Hematopoietic multipotent progenitor cell treated with erythropoietin and hydrocortisone succinate and interleukin-3 and kit ligand, for 4 days (in vitro differentiated cells): ENCODE results near the gene PIK3CG.
A peak's percentile ranks its signal among the peaks of the same experiment; 100 is the strongest.
"Not testable (repeated sequence)": the region's sequence is repeated elsewhere in the genome, so short reads cannot be mapped to it uniquely, and the experiment has no call there.

Experiments
- DNase-seq: peaks from one replicate; pipeline ENCODE4 v3.0.0-alpha.2; 2015

The PIK3CG gene

DNA sequence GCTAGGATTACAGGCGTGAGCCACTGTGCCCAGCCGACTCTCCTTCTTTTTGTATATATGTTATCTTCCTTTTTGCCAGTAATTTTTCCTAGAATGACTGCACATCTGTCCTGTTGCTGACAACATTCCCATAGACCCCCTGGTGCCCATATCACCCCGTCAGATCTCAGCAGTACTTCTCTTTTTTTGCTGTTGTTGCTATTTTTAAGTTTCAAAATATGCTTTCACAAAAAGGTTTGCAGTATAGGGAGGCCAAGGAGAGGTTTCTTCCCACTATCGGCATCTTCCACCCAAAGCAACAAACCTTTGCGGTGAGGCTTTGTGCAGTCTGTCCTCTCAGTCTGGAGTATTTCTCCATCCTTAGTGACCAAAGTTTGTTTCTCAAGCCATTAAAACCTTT is 23.1 kb downstream of the PIK3CG start:
- no peak for DNase-seq

DNA sequence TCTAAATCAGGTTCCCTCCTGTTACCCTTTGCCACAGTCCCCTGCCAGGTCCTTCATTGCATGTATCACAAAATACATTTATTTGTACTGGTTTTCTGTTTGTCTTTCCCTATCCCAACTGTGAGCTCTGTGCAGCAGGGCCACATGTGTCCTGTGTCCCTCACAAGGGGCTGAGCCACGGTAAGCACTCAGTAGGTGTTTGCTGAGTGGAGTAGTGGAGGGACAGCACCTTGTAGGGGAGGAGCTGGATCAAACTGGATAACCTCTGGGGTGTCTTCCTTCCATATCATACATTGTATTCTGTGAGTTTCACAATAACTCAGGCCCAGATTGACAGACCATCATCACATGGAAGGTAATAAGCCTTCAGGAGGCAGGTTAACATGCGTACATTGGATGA is 25.9 kb downstream of the PIK3CG start:
- DNase-seq = no peak

DNA sequence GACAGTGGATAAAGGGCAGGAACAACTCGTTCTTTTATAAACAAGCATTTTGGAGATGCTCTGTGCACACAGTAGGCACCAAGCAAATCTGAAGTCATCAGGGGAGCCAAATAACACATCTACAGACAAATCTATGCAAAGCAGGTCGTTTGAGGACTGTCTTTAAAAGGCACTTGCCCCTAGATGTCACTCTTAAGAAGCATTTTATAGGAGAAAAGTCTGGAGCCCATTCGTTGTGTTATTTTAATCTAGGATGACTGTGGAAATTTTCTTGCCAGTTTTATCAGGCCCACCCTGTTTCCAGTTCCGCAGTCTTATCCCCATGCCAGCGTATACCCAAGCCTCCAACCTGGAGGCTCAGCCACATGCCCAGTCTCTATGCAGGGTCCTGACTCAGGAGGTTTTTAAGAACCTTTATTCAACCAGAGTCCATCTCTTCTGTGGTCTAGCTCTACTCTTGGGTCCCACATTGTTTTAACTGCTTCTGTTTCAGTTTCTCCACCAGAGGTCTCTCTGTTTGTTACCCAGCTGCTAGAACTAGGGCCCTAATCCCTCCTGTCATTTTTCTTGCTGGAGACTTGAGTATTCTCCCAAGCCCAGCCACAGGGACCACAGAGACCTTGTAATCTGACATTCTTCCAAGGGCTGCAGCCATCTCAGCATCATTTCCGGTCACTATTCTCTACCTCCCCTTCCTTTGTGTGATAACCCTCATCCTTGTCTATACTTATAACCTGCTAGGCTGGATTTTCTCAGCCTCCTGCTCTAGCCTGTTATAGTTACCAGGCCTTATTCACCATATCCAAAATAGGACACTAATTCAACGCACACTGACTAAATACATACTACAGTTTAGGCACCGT is 26.7 kb downstream of the PIK3CG start:
- peak; percentile 63 for DNase-seq

- no peak for DNase-seq
Measured at GRCh38 chr7:106893591-106893990, 28.5 kb downstream of the PIK3CG start.

DNA sequence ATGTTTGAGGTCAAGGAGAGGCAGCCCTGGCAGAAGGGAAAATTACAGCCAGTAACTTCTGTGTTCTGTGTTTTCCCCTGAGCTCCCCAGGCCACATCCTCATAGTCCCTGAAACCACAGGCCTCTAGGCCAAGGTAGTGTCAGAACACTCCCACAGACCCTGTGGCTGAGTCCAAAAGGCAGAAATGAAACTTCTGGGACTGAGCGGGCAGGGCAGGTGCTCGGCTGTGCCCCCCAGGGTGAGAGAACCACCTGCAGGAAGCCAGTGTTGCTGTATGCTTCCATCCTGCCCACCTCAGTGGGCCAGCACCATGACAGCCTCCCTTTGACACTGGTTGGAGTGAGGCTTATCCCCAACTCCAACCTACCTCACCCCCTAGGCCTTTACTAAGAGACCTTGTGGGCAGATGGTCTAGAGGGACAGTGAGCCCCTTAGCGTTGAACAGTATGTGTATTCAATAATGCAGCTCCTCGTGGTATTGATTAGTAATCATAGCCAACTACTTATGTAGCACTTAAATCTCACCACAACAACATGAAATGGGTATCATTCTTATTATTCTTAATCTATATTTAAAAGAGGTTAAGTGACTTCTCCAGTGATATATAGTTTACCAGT is 30.3 kb downstream of the PIK3CG start:
- DNase-seq = peak; percentile 53

DNA sequence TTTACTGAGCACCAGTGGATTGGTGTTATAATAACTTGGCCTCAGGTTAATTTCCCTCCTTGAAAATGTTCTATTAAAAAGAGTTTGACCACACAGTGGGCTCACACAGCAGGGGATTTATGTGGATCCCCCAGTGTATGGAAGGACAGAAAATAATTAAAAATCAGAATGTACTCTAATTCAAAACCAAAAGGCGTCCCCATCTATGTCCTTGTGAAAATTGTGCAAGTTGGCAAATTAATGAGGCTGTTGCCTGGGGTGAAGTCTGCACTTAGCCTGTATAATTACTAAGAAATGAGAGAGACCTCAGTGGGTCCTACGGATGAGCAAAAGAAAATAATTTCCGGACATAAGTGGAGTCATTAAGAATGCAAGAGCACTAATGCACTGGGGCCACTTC is 31.1 kb downstream of the PIK3CG start:
- DNase-seq = no peak

GRCh38 chr7:106897553-106897952 is 32.5 kb downstream of the PIK3CG start:
- not testable (repeated sequence) for DNase-seq

- not testable (repeated sequence) for DNase-seq
Measured at GRCh38 chr7:106898967-106899366, 33.9 kb downstream of the PIK3CG start.

- DNase-seq = peak; percentile 65
Measured at GRCh38 chr7:106901828-106902441, 36.9 kb downstream of the PIK3CG start.

GRCh38 chr7:106905734-106906133 is 40.7 kb downstream of the PIK3CG start:
- no peak for DNase-seq

GRCh38 chr7:106911959-106912358 is 46.9 kb downstream of the PIK3CG start:
- no peak for DNase-seq

GRCh38 chr7:106914018-106914607 is 49.0 kb downstream of the PIK3CG start:
- DNase-seq = no peak

DNA sequence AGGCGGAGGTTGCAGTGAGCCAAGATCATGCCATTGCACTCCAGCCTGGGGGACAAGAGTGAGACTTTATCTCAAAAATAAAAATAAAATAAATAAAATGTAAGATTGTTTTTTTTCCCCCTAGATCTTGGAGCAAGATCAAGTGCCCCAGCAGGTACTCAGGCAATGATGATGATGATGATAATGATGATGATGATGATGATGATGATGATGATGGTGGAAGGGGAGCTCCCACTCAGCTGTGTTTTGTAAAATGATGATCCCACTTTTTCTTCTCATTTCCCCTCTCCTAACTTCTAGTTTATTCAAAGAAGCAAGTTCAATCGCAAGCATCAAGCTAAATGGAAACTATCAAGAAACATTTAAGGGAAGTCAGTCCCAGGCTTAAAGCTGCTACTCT is 50.3 kb downstream of the PIK3CG start:
- DNase-seq = no peak

DNA sequence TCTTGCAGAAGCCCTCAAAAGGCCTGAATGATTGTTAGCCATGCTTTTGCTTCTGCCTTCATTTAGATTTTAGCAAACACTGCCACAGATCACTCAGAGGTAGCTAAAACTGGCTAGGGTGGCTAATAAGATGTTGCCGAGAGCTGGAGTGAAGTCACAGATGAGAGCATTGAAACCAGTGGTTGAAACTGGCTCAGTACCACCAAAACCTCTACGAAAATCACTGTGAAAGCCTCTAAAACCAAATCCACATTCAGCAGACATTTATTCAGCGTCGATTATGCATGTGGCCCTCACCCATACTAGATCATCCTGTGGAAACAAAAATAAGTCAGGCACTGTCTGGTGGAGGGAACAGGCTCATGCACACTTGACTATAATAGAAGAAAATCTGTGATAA is 50.8 kb downstream of the PIK3CG start:
- no peak for DNase-seq

GRCh38 chr7:106916679-106917078 is 51.6 kb downstream of the PIK3CG start:
- no peak for DNase-seq

DNA sequence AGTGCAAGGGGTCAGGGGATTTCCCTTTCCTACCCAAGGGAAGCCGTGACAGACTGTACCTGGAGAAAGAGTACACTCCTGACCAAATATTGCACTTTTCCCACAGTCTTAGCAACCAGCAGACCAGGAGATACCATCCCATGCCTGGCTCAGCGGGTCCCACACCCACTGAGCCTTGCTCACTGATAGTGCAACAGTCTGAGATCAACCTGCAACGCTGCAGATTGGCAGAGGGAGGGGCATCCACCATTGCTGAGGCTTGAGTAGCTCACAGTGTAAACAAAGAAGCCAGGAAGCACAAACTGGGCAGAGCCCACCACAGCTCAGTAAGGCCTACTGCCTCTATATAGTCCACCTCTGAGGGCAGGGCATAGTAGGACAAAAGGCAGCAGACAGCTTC is 53.9 kb downstream of the PIK3CG start:
- peak; percentile 29 for DNase-seq

- DNase-seq = not testable (repeated sequence)
Measured at GRCh38 chr7:106924468-106924867, 59.4 kb downstream of the PIK3CG start.

GRCh38 chr7:106926892-106927291 is 61.8 kb downstream of the PIK3CG start:
- DNase-seq = no peak

GRCh38 chr7:106927536-106927935 is 62.5 kb downstream of the PIK3CG start:
- no peak for DNase-seq

DNA sequence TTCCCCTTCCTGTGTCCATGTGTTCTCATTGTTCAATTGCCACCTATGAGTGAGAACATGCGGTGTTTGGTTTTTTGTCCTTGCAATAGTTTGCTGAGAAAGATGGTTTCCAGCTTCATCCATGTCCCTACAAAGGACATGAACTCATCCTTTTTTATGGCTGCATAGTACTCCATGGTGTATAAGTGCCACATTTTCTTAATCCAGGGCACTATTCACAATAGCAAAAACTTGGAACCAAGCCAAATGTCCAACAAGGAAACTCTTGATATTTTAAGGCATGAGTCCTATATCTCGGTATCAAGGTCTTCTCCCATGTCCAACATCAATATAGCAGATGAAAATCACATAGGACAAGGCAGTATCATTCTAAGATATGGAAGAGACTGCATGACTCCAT is 64.5 kb downstream of the PIK3CG start:
- DNase-seq = not testable (repeated sequence)

DNA sequence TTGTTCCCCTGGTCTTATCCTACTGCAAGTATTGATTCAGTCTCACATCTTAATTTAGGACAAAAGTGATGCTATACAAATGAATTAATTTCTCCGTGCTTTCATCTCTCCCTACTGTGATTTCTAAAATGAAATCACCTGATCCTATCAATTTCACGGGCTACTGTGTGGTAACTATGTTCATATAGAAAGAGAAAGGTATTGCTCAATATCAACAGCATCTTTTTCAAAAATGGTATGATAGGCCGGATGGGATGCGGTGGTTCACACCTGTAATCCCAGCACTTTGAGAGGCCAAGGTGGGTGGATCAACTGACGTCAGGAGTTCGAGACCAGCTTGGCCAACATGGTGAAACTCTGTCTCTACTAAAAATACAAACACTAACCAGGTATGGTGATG is 71.2 kb downstream of the PIK3CG start:
- no peak for DNase-seq

- not testable (repeated sequence) for DNase-seq
Measured at GRCh38 chr7:106938122-106938521, 73.0 kb downstream of the PIK3CG start.

- no peak for DNase-seq
Measured at GRCh38 chr7:106938803-106939202, 73.7 kb downstream of the PIK3CG start.
